B cell (primary cell): ENCODE data around the gene ANK2. TPM values are rescaled to one million over a fixed set of nuclear protein-coding genes. Genes with fewer than 3 reads are reported as not detected.

Source experiments
- ATAC-seq: fragments of 200-7000 bp; cut with Tn5 transposase; one replicate; pipeline ENCODE4 v1.10.0; 2021; ENCODE audit warnings: low read depth, mild to moderate bottlenecking, moderate number of reproducible peaks, moderate library complexity
- CTCF ChIA-PET: fragments of 350-600 bp; sonication (Branson Sonifier 250); formaldehyde crosslinking; loops from one replicate; lab custom pipeline; 2021; ENCODE audit warnings: antibody characterized with exemption, inconsistent platforms; lab: Charles Lee
- POLR2A ChIA-PET: fragments of 350-600 bp; sonication (Branson Sonifier 250); formaldehyde crosslinking; loops from one replicate; lab custom pipeline; 2021; ENCODE audit warnings: antibody characterized with exemption; lab: Charles Lee
- DNase-seq: peaks from one replicate; pipeline ENCODE4 v3.0.0; 2013
- H2AFZ ChIP-seq: 2 replicates; pipeline ENCODE4 v1.6.1; 2012; ENCODE audit warnings: mild to moderate bottlenecking, low read depth, low read length; ENCODE audit not compliant: insufficient read depth, poor library complexity, severe bottlenecking
- H3K27ac ChIP-seq, 2 donors: 1 replicate in 1 of 2; 2 replicates in 1 of 2; pipeline ENCODE4 v1.5.1; 2012 to 2013; ENCODE audit warnings: low read length in 2 of 2, mild to moderate bottlenecking in 2 of 2, moderate library complexity in 1 of 2
- H3K27me3 ChIP-seq, 4 experiments: fragments of 200-600 bp in 1 of 4; sonication (generic) in 1 of 4; replicated peaks in 1 of 4; 1 replicate in 2 of 4; 2 replicates in 2 of 4; pipeline versions ENCODE4 v1.6.1 to v1.7.0; 2013 to 2016; ENCODE audit warnings: low read length in 3 of 4, mild to moderate bottlenecking in 2 of 4, mixed read lengths in 1 of 4, moderate library complexity in 1 of 4; ENCODE audit not compliant: insufficient read depth in 4 of 4, control insufficient read depth in 3 of 4; ENCODE audit errors: control extremely low read depth in 1 of 4
- H3K36me3 ChIP-seq, 2 experiments: replicated peaks in 1 of 2; 1 replicate in 1 of 2; 2 replicates in 1 of 2; pipeline versions ENCODE4 v1.6.1 to v1.7.1; 2013; ENCODE audit warnings: low read length in 1 of 2; ENCODE audit not compliant: insufficient read depth in 2 of 2, control insufficient read depth in 1 of 2; ENCODE audit errors: control extremely low read depth in 1 of 2, extremely low read depth in 1 of 2
- H3K4me1 ChIP-seq, 2 donors: fragments of 200-600 bp in 1 of 2; sonication (generic) in 1 of 2; 1 replicate in 1 of 2; 2 replicates in 1 of 2; pipeline versions ENCODE4 v1.5.1 to v1.6.1; 2013 to 2017; ENCODE audit warnings: low read length in 2 of 2; ENCODE audit not compliant: control insufficient read depth in 2 of 2, insufficient read depth in 2 of 2
- H3K4me2 ChIP-seq: replicated peaks from 2 replicates; pipeline ENCODE3; 2012; ENCODE audit warnings: mild to moderate bottlenecking, low read depth, low read length; ENCODE audit not compliant: poor library complexity, severe bottlenecking
- H3K4me3 ChIP-seq, 5 experiments: fragments of 200-600 bp in 1 of 5; sonication (generic) in 1 of 5; 1 replicate in 3 of 5; 2 replicates in 2 of 5; pipeline versions ENCODE4 v1.5.1 to v1.7.0; 2011 to 2016; ENCODE audit warnings: low read length in 4 of 5, mild to moderate bottlenecking in 4 of 5, low read depth in 2 of 5, control low read depth in 1 of 5, moderate library complexity in 1 of 5; ENCODE audit not compliant: insufficient read depth in 1 of 5; ENCODE audit errors: control extremely low read depth in 1 of 5, extremely low read depth in 1 of 5
- H3K79me2 ChIP-seq: fragments of 200-600 bp; sonication (generic); one replicate; pipeline ENCODE4 v1.6.0; 2016; ENCODE audit warnings: low read length; ENCODE audit not compliant: control insufficient read depth, insufficient read depth
- H3K9ac ChIP-seq: fragments of 200-600 bp; sonication (generic); 2 replicates; pipeline ENCODE4 v1.6.1; 2017; ENCODE audit warnings: mild to moderate bottlenecking, low read length, moderate library complexity
- H3K9me3 ChIP-seq, 3 donors: one replicate each; pipeline versions ENCODE4 v1.6.1 to v1.7.1; 2013; ENCODE audit warnings: low read length in 2 of 3; ENCODE audit not compliant: control insufficient read depth in 2 of 3, insufficient read depth in 1 of 3; ENCODE audit errors: control extremely low read depth in 1 of 3
- H4K20me1 ChIP-seq: 2 replicates; pipeline ENCODE4 v1.6.0; 2012; ENCODE audit warnings: mild to moderate bottlenecking, low read length; ENCODE audit not compliant: insufficient read depth, control insufficient read depth, poor library complexity, severe bottlenecking
- H3K27ac Mint-ChIP-seq: one replicate; pipeline ENCODE4 v1.8.0; 2021; ENCODE audit warnings: mixed read lengths
- H3K27me3 Mint-ChIP-seq: one replicate; pipeline ENCODE4 v1.8.0; 2021; ENCODE audit warnings: mixed read lengths
- H3K4me1 Mint-ChIP-seq: one replicate; pipeline ENCODE4 v1.8.0; 2021; ENCODE audit warnings: mixed read lengths
- H3K4me3 Mint-ChIP-seq: one replicate; pipeline ENCODE4 v1.8.0; 2021; ENCODE audit warnings: mixed read lengths
- H3K9me3 Mint-ChIP-seq: one replicate; pipeline ENCODE4 v1.8.0; 2022; ENCODE audit warnings: mixed read lengths; ENCODE audit not compliant: insufficient read depth
- EZH2 ChIP-seq: IDR thresholded peaks from 2 replicates; pipeline ENCODE4 v1.6.1; 2012; ENCODE audit warnings: borderline replicate concordance, low read depth, mild to moderate bottlenecking, moderate library complexity, low read length; ENCODE audit not compliant: insufficient read depth, poor library complexity, severe bottlenecking
- WGBS: methylation state at CpG from one replicate; pipeline ENCODE4 v1.1.5; 2013; ENCODE audit warnings: missing lambda C conversion rate; ENCODE audit not compliant: insufficient coverage; 5-methylcytosine and 5-hydroxymethylcytosine counted together
- intact Hi-C: fragments of 100-400 bp; cut with micrococcal nuclease; formaldehyde crosslinking; loops from one replicate; pipeline ENCODE4 v1.10.0; 2022
- polyA plus RNA-seq: library from polyadenylated mRNA; depleted of rRNA; stranded (reverse); fragments of >200 nt; gene quantifications from 2 replicates; pipeline ENCODE4 v1.2.3, GENCODE V29; 2012
- total RNA-seq, 2 donors: library from RNA; stranded (reverse); fragments of 120-200 nt in 1 of 2; gene quantifications; 1 replicate in 1 of 2; 2 replicates in 1 of 2; pipeline versions ENCODE4 v1.2.3 to v1.2.4, GENCODE V29; 2013 to 2022
- TF ChIP-seq, protein P1 (sequence below): fragments of 200-600 bp; IDR thresholded peaks from one replicate; pipeline ENCODE4 v1.8.0; 2022; ENCODE audit warnings: antibody characterized with exemption, mild to moderate bottlenecking

The ANK2 gene
- total and polyA plus RNA-seq, 2 donors (not counting 1 experiment from before 2014, with no cell fraction given): 0.16 to 3.6 TPM

DNA sequence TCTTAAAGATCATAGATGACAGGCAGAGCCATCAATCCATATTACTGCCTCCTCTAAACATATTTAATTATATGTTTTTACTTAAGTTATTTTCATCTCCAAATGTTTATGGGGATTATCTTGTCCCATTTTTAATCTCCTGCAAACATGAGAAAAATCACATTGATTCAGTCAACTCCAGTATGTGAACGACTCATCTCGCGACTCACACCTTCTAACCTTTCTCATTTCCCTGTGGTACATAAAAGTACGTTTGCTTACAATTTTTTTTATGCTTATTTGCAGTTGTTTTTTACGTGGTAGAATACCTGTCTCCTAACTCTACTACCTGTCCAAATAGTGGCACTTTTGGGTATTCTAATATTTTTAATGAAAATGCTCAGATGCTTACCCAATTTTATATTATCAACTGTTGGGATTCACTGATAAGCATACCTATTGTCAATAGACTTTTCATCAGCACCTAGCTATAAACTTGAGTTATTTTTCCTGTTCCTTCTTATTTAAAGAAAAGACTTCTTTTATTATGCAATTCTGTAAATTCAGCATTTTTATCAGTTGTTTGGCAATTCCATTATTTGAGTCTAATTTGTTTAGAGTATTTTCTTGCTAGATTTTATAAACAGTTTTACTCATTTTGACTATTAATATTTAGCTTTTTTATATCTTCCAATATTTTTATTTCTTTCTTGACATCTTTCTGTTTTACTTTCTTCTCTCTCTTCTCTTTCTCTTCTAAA lies 276.6 kb downstream of the ANK2 start:
- ATAC-seq (no peak), DNase-seq (no peak)
- POLR2A ChIA-PET: no interaction called here
- H3K27ac ChIP-seq: no peak overlapping the region
- no peak overlapping the region for H3K27ac Mint-ChIP-seq
- H3K27me3 ChIP-seq: no peaks in the 10 kb centered on the region
- no peak for TF ChIP-seq EZH2
- TF ChIP-seq, protein P1, sequence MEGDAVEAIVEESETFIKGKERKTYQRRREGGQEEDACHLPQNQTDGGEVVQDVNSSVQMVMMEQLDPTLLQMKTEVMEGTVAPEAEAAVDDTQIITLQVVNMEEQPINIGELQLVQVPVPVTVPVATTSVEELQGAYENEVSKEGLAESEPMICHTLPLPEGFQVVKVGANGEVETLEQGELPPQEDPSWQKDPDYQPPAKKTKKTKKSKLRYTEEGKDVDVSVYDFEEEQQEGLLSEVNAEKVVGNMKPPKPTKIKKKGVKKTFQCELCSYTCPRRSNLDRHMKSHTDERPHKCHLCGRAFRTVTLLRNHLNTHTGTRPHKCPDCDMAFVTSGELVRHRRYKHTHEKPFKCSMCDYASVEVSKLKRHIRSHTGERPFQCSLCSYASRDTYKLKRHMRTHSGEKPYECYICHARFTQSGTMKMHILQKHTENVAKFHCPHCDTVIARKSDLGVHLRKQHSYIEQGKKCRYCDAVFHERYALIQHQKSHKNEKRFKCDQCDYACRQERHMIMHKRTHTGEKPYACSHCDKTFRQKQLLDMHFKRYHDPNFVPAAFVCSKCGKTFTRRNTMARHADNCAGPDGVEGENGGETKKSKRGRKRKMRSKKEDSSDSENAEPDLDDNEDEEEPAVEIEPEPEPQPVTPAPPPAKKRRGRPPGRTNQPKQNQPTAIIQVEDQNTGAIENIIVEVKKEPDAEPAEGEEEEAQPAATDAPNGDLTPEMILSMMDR: no peak
- no peak overlapping the region for H3K9ac ChIP-seq
- H2AFZ ChIP-seq: no peak overlapping the region
- H3K27me3 Mint-ChIP-seq: no peaks in the 10 kb centered on the region
- WGBS: no CpG with 5 or more reads among the region's 5 CpGs
- CTCF ChIA-PET: no interaction called here
- H3K4me3 ChIP-seq: no peak overlapping the region
- intact Hi-C loops: no loop called here
- H3K9me3 ChIP-seq: no peaks in the 10 kb centered on the region
- no peaks in the 10 kb centered on the region for H3K9me3 Mint-ChIP-seq
- no peaks in the 10 kb centered on the region for H3K4me1 Mint-ChIP-seq
- H4K20me1 ChIP-seq: no peaks in the 10 kb centered on the region
- H3K4me2 ChIP-seq: no peak overlapping the region
- H3K79me2 ChIP-seq: no peaks in the 10 kb centered on the region
- H3K4me3 Mint-ChIP-seq: no peak overlapping the region
- H3K36me3 ChIP-seq: no peaks in the 10 kb centered on the region
- no peaks in the 10 kb centered on the region for H3K4me1 ChIP-seq

DNA sequence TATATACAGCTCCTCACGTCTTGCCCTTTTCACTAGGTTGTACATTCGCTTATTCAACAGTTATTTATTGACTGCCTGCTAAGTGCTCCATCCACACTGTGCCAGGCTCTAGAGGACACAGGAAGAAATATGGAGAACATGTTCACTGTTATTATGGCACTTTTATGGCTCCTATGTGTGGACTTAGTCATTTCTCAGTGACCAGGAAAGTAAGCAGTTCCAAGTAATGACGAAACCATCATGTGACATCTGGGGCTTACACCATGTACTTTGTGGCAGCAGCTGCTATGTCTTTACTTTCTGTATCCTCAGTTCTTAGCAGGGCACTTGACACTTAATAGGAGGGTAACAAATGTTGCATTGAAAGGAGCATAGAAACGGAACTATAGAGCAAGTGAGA lies 278.0 kb downstream of the ANK2 start:
- Mint-ChIP-seq H3K4me3 (no peak overlapping the region), H3K27ac (no peak overlapping the region), H3K4me1 (no peaks in the 10 kb centered on the region), H3K9me3 (no peaks in the 10 kb centered on the region), H3K27me3 (no peaks in the 10 kb centered on the region)
- Histone ChIP-seq H3K27me3 (no peaks in the 10 kb centered on the region), H2AFZ (no peak overlapping the region), H3K27ac (no peak overlapping the region), H4K20me1 (no peaks in the 10 kb centered on the region), H3K4me1 (no peaks in the 10 kb centered on the region), H3K4me3 (no peak overlapping the region), H3K36me3 (no peaks in the 10 kb centered on the region), H3K4me2 (no peak overlapping the region), H3K9ac (no peak overlapping the region), H3K9me3 (no peaks in the 10 kb centered on the region), H3K79me2 (no peaks in the 10 kb centered on the region)
- no peak for TF ChIP-seq EZH2
- TF ChIP-seq, protein P1: no peak
- 100% methylated on average over 1 of the region's 4 CpGs for WGBS
- ATAC-seq (no peak), DNase-seq (no peak)
- CTCF ChIA-PET: no interaction called here
- POLR2A ChIA-PET: no interaction called here
- intact Hi-C loops: no loop called here
